ENCODE results near the gene FGD4. TPM values are rescaled to one million over a fixed set of nuclear protein-coding genes. Genes with fewer than 3 reads are reported as not detected.

Gene FGD4
- total RNA-seq = 41.6 TPM
- long read RNA-seq, partial matches to known transcripts = 44 of 78 reads
- long read RNA-seq, other reads (novel, unspliced or antisense) = 34 of 78 reads

DNA sequence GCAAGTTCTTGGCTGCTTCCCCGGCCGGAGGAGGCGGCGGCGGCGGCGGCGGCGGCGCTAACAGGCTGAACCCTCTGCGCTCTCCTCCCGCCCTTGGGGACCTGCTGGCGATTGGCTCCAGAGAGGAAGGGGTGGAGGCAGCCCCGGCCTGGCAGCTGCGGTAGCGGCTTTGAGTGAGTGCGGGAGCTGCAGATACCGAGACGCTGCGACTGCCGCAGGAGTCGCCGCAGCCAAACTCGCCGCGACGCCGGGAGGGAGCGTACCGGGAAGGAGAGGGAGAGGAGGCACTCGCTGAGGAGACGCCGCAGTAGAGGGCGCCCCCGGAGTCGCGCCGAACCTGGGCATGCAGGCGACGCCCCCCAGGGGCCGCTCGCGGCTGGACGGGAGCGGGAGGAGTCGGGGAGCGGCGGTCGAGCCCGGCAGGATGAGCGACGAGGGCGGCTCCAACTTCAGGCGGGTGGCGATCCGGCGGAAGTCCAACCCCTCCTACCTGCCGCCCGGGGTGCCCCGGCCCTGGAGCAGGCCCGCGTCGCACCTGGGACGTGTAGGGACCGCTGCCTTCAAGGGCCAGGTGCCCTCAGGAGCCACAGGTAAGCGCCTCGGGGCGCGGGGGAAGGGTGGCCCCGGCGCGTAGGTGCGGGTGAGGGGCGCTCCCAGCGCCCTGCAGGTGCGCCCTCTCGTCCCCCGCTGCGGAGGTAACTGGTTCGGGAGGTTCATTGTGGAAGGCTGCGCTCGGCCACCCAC lies at the start of gene FGD4:
FGD4 (plus strand) TSS at position 189 of the 744 bp plus-strand sequence.
- peak; percentile 94 for DNase-seq (ENCODE audit: low spot score)

GRCh38 chr12:32353540-32353939 lies 45.8 kb upstream of the FGD4 start:
- no peak for DNase-seq (ENCODE audit: low spot score)

GRCh38 chr12:32357601-32358249 lies 41.6 kb upstream of the FGD4 start:
- DNase-seq (ENCODE audit: low spot score) = no peak

DNA sequence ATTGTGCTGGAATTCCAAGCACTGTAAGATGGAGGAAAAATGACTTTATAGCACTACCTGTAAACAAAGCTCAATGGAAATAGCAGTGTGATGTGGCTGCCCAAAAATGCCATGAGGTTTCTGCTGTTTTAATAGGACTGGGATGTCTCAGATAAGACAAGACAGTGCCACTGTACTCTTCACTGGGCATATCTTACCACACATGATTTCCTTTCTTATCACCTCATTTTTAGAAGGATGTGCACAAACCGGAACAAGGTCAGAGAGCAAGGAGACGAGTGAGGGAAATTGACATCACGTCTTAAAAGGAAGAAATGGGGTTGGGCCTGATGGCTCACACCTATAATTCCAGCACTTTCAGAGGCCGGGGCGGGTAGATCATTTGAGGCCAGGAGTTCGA lies 38.4 kb upstream of the FGD4 start:
- no peak for DNase-seq (ENCODE audit: low spot score)

DNA sequence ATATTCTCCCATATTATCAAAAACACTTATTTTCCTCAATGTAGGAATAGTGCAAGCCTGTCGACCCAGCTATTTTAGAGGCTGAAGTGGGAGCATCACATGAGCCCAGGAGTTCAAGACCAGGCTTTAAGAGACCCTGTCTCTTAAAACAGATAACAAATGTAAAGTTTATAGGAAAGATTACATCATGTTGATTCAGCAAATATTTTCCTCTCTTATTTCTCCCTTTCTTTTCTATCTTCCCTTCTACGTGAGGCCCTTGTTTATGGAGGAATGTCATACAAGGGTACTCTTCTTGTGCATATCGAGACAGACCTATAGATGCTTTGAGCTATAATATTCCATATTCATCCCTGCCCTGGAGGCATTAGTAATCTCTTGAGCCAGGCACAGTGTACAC lies 36.5 kb upstream of the FGD4 start:
- no peak for DNase-seq (ENCODE audit: low spot score)

- no peak for DNase-seq (ENCODE audit: low spot score)
Observed at GRCh38 chr12:32365473-32366064, 33.8 kb upstream of the FGD4 start.

DNA sequence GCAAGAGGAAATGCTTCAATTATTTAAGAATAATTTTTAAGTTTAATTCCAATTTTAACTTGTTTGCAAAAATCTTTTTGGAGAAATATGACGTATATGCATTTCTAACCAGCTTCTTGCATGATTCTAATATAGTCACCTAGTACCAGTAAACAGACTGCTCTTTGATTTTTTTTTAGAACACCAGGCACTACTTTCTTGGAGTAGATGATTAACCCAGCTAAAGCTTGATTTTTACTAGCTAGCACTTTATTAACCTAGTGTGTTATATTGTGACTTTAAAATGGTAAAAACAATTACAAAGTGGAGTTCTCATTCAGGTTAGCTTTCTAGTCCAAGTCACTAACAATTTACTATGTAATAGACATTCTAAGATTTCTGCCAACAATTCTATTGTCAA lies 32.6 kb upstream of the FGD4 start:
- no peak for DNase-seq (ENCODE audit: low spot score)

DNA sequence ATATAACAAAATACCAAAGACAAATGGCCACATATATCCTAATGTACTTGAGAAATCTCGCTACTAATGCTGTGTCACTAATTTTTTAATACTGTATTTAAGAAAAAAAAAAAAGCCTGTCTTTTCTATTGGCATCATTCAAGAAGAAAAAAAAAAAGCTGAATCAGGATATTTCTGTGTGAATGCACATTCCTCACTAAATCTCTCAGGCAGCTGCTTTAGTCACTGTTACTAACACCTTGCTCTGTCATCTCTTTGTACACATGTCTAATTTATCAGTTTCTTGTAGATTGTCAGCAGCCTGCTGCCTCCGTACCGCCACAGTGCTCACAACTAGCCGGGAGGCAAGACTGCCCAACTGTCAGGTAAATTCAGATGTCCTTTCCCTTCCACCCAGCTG lies 32.0 kb upstream of the FGD4 start:
- DNase-seq (ENCODE audit: low spot score) = no peak

GRCh38 chr12:32369202-32369601 lies 30.2 kb upstream of the FGD4 start:
- DNase-seq (ENCODE audit: low spot score) = no peak

DNA sequence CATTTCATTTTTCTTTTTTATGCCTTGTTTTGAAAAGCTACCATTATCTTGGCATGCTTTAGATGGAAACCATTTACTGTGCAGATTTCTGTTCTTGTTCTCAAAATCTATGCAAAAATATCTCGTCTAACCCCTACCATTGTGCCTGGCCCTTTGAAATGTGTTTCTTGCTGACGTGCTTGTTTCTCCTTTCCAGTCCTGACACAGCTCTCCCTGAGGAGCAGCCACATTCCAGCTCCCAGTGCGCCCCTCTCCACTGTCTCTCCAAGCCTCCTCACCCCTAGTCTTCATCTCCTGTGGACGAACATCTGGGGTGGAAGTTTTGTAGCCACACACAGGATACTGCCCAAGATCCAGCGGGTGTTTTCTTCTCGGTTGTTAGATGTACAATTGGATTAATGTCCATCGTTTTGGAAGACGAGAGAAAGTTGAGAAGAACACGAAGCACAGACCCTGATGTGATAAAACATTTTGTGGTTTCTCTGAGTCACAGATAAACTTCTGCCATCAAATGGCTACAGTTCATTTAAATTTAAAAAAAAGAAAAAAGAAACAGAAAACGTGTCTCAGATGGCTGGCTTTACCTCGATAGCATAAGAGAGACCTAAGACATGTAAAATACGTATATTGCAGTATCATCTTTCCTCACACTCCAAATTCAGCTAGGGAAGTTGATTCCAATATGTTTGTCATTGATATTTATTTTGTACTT lies 21.9 kb upstream of the FGD4 start:
- no peak for DNase-seq (ENCODE audit: low spot score)

GRCh38 chr12:32379213-32379612 lies 20.1 kb upstream of the FGD4 start:
- DNase-seq (ENCODE audit: low spot score) = no peak

DNA sequence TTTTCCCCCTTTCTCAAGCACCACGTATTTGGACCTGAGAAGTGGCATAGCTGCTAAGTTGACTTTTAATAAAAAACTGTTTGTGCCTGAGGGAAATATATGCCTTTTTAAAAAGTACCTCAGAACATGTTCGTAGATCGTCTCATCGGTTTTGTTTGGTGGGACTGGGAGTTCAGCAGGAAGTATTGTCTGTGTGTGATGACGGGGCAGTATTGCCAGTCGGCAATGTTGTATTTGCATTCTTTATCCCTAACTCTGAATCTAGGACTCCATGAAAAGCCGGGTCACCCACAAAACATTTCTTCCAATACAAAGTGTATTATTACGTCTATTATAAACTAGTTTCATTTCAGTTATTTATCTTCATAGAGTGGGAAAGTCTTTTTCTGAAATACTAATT lies 19.7 kb upstream of the FGD4 start:
- no peak for DNase-seq (ENCODE audit: low spot score)

- DNase-seq (ENCODE audit: low spot score) = no peak
Observed at GRCh38 chr12:32382226-32382625, 17.1 kb upstream of the FGD4 start.

GRCh38 chr12:32390572-32391219 lies 8.7 kb upstream of the FGD4 start:
- no peak for DNase-seq (ENCODE audit: low spot score)

- DNase-seq (ENCODE audit: low spot score) = no peak
Observed at GRCh38 chr12:32395026-32395425, 4.3 kb upstream of the FGD4 start.

DNA sequence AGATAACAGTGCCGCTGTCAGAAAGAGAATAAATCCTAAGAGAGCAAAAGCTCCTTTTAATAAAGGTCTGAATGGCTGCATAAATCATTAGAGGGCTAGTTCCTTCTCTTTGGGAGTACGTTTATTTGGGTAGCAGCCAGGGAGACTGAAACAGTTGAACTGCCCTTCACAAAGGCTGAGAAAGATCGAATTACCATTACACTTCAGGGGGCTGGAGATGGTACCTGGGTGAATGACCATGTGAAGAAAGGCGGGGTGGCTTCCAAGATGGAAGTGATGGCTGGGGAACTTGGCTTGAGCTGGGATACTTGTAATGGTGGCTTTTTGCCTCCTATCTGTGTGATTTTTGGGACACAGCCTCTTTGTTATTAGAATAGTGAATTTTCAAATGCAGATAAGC lies 1.7 kb upstream of the FGD4 start:
- no peak for DNase-seq (ENCODE audit: low spot score)

DNA sequence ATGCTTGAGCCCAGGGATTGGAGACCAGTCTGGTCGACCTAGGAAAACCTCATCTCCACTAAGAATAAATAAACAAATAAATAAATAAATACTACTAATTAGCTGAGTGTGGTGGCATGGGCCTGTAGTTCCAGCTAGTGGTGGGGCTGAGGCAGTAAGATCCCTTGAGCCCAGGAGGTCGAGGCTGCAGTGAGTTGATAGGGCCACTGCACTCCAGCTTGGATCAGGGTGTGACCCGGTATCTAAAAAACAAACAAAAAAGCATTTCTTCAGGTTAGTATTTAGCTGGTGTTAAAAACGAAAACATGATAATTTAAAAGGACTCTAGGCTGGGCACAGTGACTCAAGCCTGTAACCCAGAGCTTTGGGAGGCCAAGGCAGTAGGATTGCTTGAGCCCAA lies 1.2 kb upstream of the FGD4 start:
- no peak for DNase-seq (ENCODE audit: low spot score)

GRCh38 chr12:32398816-32399369 lies 465 bp upstream of the FGD4 start:
- no peak for DNase-seq (ENCODE audit: low spot score)

DNA sequence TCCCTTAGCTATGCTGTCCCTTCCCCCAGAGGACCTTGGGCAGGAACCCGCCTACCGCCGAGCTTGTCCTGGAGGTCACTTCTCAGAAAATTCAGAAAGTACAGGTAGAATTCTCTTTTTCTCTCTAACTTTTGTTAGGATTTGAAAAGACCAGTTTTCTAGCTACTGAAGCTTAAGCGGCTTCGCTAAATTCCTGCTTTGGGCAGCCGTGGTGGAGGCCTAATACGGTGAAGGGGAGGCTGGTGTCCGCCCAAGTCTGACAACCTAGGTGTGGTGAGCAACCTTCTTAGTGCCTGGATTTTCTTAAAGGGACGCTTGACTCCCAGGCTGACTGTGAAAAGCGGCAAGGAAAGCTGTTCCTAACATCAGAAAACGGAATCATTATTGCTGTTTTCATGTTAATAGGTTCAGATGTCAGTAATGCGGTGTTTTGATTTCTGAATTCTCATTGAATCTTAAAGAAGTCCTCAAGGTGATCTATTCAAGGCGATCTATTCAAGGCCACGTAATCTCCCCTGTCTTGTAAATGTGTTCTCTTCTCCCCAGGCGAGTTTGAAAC lies 835 bp downstream of the FGD4 start:
- no peak for DNase-seq (ENCODE audit: low spot score)

- DNase-seq (ENCODE audit: low spot score) = no peak
Observed at GRCh38 chr12:32400866-32401265, 1.5 kb downstream of the FGD4 start.

DNA sequence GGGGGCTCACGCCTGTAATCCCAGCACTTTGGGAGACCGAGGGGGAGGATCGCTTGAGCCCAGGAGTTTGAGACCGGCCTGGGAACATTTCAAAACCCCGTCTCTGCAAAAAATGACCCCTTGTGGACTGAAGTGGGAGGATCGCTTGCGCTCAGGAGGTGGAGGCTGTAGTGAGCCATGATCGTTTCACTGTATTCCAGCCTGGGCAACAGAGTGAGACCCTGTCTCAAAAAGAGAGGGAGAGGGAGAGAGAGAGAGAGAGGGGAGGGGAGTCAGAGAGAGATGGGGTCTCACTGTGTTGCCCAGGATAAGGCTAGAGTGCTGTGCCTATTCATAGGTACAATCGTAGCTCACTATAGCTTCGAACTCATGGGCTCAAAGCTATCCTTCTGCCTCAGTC lies 2.8 kb downstream of the FGD4 start:
- DNase-seq (ENCODE audit: low spot score) = no peak

All from mesenteric fat pad (tissue), 1 donor.